Astrocyte of the cerebellum (primary cell): ENCODE measurements around the gene FOXO3.

Source experiments
- DNase-seq: peaks from one replicate; pipeline ENCODE4 v3.0.0-alpha.2; 2011; ENCODE audit warnings: low read depth
- H3K4me3 ChIP-seq: 2 replicates; pipeline ENCODE4 v1.5.1; 2011; ENCODE audit warnings: mild to moderate bottlenecking, low read depth, low read length, moderate library complexity
- CTCF ChIP-seq: IDR thresholded peaks from 2 replicates; pipeline ENCODE4 v1.5.1; 2012; ENCODE audit warnings: low read length, low read depth, moderate library complexity, mild to moderate bottlenecking; ENCODE audit errors: missing control alignments
- in situ Hi-C: cut with HindIII; loops from 2 replicates; pipeline ENCODE4 v1.10.0; 2017; ENCODE audit warnings: low sequenced_read_pairs

FOXO3 gene

DNA sequence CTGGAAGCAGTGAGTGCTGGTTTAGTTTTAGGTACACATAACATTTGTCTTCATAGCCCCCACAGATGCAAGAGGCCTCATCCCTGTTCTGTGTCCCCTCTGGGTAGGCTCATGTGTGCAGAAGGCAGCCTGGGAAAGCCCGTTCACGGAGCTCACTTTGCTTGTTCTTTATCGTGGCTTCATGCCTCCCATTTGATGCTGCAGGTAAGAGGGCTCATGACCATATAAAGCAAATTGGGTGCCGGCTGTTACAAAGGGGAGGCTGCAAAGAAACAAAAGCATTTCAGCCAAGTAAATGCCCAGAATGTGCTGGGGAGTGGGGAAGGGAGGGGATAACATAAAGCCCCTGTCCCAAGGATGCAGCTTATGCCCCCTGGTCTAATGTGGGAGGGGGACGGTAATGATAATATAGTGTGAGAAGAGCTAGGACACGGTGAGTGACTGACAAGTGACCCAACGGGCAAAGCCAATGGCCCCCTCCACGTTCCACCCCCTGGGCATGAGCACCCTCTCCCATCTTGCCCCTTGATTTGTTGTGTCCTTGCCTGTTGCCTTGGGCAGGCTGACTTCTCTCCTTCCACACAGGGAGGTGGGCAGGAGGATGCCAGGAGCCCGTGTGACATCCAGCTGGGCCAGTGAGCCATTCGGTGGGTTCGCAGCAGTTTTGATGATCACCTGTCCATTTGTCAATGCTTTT is 138.0 kb downstream of the FOXO3 start:
- in situ Hi-C loops = no loop called here
- TF ChIP-seq CTCF = no peak
- DNase-seq = no peak
- H3K4me3 ChIP-seq = no peak overlapping the region

GRCh38 chr6:108699290-108700041 is 138.7 kb downstream of the FOXO3 start:
- no peak for DNase-seq
- H3K4me3 ChIP-seq = no peak overlapping the region
- no peak for TF ChIP-seq CTCF
- in situ Hi-C loops = no loop called here

- no peak for DNase-seq
- in situ Hi-C loops = no loop called here
- no peak for TF ChIP-seq CTCF
- no peak overlapping the region for H3K4me3 ChIP-seq
Observed at GRCh38 chr6:108702106-108702851, 141.6 kb downstream of the FOXO3 start.

DNA sequence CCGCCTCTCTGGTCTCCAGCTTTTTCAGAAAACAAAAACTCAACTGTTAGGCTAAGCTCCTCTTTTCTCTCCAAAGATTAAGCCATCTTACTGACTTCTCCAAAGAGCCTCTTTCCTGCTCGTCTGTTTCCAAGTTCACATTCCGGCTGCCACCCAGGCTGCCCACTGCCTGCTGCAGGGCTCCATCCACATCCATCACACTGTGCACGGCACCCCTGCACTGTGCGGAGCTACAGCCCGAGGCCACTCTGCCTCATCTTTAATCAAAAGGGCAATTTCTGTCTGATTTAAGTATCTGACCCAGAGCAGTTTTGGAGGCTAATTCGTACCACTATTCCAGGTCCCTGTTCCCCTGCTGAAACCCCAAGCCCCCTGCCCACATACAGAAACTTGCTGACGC is 145.9 kb downstream of the FOXO3 start:
- no peak for DNase-seq
- in situ Hi-C loops = no loop called here
- no peak for TF ChIP-seq CTCF
- H3K4me3 ChIP-seq = no peak overlapping the region

- no peak for TF ChIP-seq CTCF
- no peak overlapping the region for H3K4me3 ChIP-seq
- in situ Hi-C loops = no loop called here
- DNase-seq = no peak
Observed at GRCh38 chr6:108707328-108707976, 146.7 kb downstream of the FOXO3 start.

DNA sequence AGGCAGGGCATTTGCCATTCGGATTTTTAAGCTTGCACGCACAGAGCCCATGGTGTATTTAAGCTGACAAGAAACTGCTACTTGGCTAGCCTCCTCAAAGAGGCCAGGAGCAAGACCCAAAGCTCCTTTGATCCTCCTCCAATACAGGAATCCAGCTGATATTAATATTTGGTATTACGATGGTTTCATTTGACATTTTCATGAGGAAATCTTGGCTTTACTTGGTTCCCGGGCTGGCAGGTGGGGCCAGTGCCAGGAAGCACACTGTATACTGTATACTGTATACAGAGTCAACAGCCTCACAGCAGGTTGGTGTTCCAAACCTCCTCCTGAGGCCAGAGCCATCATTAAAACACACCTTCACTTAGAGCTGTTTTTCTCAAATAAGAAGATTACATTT is 149.3 kb downstream of the FOXO3 start:
- H3K4me3 ChIP-seq = no peak overlapping the region
- DNase-seq = no peak
- TF ChIP-seq CTCF = no peak
- in situ Hi-C loops = no loop called here
